ENCODE results near the gene EPHB2. TPM values are rescaled to one million over a fixed set of nuclear protein-coding genes. Genes with fewer than 3 reads are reported as not detected.

EPHB2 gene

DNA sequence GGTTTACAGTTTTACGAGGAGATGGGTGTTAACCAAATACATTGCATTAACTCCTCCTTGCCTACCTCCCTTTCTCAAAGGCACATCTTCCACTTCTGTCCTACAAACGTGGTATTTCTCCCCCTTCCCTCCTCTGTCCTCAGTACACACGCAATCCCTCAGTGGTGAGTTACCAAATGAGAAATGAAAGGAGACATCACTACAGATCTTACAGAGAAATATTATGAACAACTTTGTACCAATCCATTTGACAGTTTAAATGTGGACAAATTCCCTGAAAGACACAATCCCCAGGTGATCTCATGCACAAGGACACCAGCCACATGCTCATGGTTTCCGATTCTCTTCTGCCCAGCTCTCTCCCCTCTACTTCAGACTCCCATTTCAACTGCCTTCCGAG, 255.7 kb downstream of the EPHB2 start:
- Histone ChIP-seq H3K27me3 (ENCODE audit: control insufficient read depth, insufficient read depth, low read length) (peaks cover 52% of the 10 kb centered on the region), H3K4me3 (ENCODE audit: low read length) (no peak overlapping the region)

DNA sequence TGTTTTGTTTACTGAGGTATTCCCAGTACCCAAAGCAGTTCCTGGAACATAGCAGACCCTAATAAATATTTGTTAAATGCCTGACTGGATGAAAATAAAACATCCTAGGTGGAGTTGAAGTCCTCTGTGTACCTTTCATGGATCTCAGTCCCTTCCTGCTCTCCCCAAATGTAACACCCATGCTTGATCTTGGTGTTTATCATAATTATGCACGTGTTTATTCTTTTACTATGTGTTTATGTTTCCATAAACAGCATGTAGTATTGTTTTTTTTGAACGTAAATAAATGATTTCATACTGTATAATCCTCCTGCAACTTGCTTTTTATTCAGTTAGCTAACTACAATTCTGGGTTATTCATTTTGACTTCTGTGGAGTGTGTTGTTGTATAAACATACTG, 257.2 kb downstream of the EPHB2 start:
- H3K4me3 ChIP-seq (ENCODE audit: low read length), result no peak overlapping the region
- no peaks in the 10 kb centered on the region for H3K4me1 ChIP-seq (ENCODE audit: control insufficient read depth, insufficient read depth, low read length)
- peaks cover 8% of the 10 kb centered on the region for H3K9me3 ChIP-seq (replicated peaks; ENCODE audit: low read length)
- H3K9ac ChIP-seq (ENCODE audit: low read depth, low read length), result no peak overlapping the region
- no peak overlapping the region for H3K4me2 ChIP-seq (ENCODE audit: low read length)
- peaks cover 56% of the 10 kb centered on the region for H3K27me3 ChIP-seq (ENCODE audit: control insufficient read depth, insufficient read depth, low read length)
- no peaks in the 10 kb centered on the region for H3K36me3 ChIP-seq (ENCODE audit: insufficient read depth, low read length)

More for the DNA sequence above, 255.7 kb downstream of the EPHB2 start:
- Histone ChIP-seq H3K4me2 (ENCODE audit: low read length) (no peak overlapping the region), H3K9ac (ENCODE audit: low read depth, low read length) (no peak overlapping the region), H3K4me1 (ENCODE audit: control insufficient read depth, insufficient read depth, low read length) (no peaks in the 10 kb centered on the region), H3K36me3 (ENCODE audit: insufficient read depth, low read length) (no peaks in the 10 kb centered on the region), H3K9me3 (replicated peaks; ENCODE audit: low read length) (peaks cover 8% of the 10 kb centered on the region)

DNA sequence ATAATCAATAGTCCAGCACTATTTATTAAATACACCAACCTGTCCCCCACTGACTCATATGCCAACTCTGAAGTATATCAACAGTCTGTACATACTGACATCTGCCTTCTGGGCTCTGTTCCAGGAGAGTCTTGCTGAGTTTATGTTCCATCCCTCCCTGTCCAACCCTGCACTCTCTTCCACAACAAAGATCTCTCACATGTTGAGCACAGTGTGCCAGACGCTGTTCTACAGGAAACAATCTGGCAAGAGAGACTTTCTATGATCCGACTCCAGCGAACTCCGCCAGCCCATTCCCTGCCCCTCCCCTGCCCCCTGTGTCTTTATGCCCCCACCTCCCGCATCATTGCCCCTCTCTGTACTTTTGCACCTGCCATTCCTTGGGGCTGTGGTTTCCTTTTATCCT, 258.7 kb downstream of the EPHB2 start:
- Histone ChIP-seq H3K4me3 (ENCODE audit: low read length) (no peak overlapping the region), H3K36me3 (ENCODE audit: insufficient read depth, low read length) (no peaks in the 10 kb centered on the region), H3K4me2 (ENCODE audit: low read length) (no peak overlapping the region), H3K9me3 (replicated peaks; ENCODE audit: low read length) (peaks cover 8% of the 10 kb centered on the region), H3K27me3 (ENCODE audit: control insufficient read depth, insufficient read depth, low read length) (peaks cover 59% of the 10 kb centered on the region), H3K4me1 (ENCODE audit: control insufficient read depth, insufficient read depth, low read length) (no peaks in the 10 kb centered on the region), H3K9ac (ENCODE audit: low read depth, low read length) (no peak overlapping the region)

DNA sequence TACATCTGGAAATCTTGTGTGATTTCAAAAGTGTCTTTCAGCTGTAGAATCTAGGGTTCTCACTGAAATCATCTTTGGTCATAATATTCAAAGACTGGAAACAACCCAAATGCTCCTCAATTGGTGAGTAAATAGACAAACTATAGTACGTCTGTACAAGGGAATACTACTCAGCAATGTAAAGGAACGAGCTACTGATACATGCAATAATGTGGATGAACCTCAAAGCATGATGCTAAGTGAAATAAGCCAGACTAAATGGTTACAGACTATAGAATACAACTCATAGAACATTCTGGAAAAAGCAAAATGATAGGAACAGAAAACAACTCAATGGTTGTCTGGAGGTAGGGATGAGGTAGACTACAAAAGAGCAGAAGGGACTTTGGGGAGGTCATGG, 259.5 kb downstream of the EPHB2 start:
- Histone ChIP-seq H3K36me3 (ENCODE audit: insufficient read depth, low read length) (no peaks in the 10 kb centered on the region), H3K4me3 (ENCODE audit: low read length) (no peak overlapping the region), H3K9ac (ENCODE audit: low read depth, low read length) (no peak overlapping the region), H3K9me3 (replicated peaks; ENCODE audit: low read length) (peaks cover 8% of the 10 kb centered on the region), H3K4me1 (ENCODE audit: control insufficient read depth, insufficient read depth, low read length) (no peaks in the 10 kb centered on the region), H3K4me2 (ENCODE audit: low read length) (no peak overlapping the region), H3K27me3 (ENCODE audit: control insufficient read depth, insufficient read depth, low read length) (peaks cover 58% of the 10 kb centered on the region)

Small RNAs within 50 kb of the gene (small RNA-seq; reads per million reads assigned to genes)
- gene MIR4253 (not detected), gene MIR4684 (not detected)
